GM12878 (cell line): ENCODE data around the gene BCKDK. TPM values are rescaled to one million over a fixed set of nuclear protein-coding genes. Genes with fewer than 3 reads are reported as not detected.

Experiments
- BHLHE40 ChIP-seq, 2 experiments: fragments of 450-650 bp in 1 of 2; IDR thresholded peaks; 2 replicates each; pipeline ENCODE4 v1.6.1; 2011 to 2017; ENCODE audit warnings: low read depth in 2 of 2, borderline replicate concordance in 1 of 2, improper control_type of control experiment in 1 of 2, low read length in 1 of 2, mild to moderate bottlenecking in 1 of 2
- CHD2 ChIP-seq: IDR thresholded peaks from 2 replicates; pipeline ENCODE4 v1.6.1; 2011; ENCODE audit warnings: low read depth, low read length, improper control_type of control experiment, borderline replicate concordance
- CHD4 ChIP-seq: fragments of 200-600 bp; sonication (generic); IDR thresholded peaks from 2 replicates; pipeline ENCODE4 v1.6.1; 2016; ENCODE audit warnings: mild to moderate bottlenecking
- CREM ChIP-seq: IDR thresholded peaks from 2 replicates; pipeline ENCODE4 v1.6.1; 2014; ENCODE audit warnings: antibody characterized with exemption, low read depth
- E2F4 ChIP-seq: IDR thresholded peaks from 2 replicates; pipeline ENCODE4 v1.6.1; 2012; ENCODE audit warnings: low read depth, low read length, improper control_type of control experiment
- EGR1 ChIP-seq, 2 experiments: IDR thresholded peaks; 1 replicate in 1 of 2; 2 replicates in 1 of 2; pipeline ENCODE4 v1.6.1; 2011 to 2012; ENCODE audit warnings: low read depth in 2 of 2, low read length in 2 of 2, borderline replicate concordance in 1 of 2, mild to moderate bottlenecking in 1 of 2, moderate library complexity in 1 of 2
- ESRRA ChIP-seq: IDR thresholded peaks from 2 replicates; pipeline ENCODE4 v1.6.1; 2012; ENCODE audit warnings: mild to moderate bottlenecking, low read length, improper control_type of control experiment
- FOXK2 ChIP-seq: fragments of 450-650 bp; IDR thresholded peaks from 2 replicates; pipeline ENCODE4 v1.6.1; 2017; ENCODE audit warnings: mild to moderate bottlenecking, moderate library complexity
- GABPA ChIP-seq: IDR thresholded peaks from 2 replicates; pipeline ENCODE4 v1.6.1; 2014; ENCODE audit warnings: antibody characterized with exemption, low read depth, mild to moderate bottlenecking, inconsistent platforms
- IKZF1 ChIP-seq: fragments of 450-650 bp; conservative IDR thresholded peaks from 2 replicates; pipeline ENCODE4 v1.6.1; 2017; ENCODE audit warnings: antibody characterized with exemption, mild to moderate bottlenecking
- LARP7 ChIP-seq: fragments of 450-650 bp; IDR thresholded peaks from 2 replicates; pipeline ENCODE4 v1.6.1; 2017; ENCODE audit warnings: mild to moderate bottlenecking
- NBN ChIP-seq: fragments of 450-650 bp; IDR thresholded peaks from 2 replicates; pipeline ENCODE4 v1.6.1; 2016
- NR2F1 ChIP-seq: fragments of 450-650 bp; conservative IDR thresholded peaks from 2 replicates; pipeline ENCODE4 v1.6.1; 2017; ENCODE audit warnings: mild to moderate bottlenecking
- NRF1 ChIP-seq: conservative IDR thresholded peaks from 2 replicates; pipeline ENCODE4 v1.6.1; 2011; ENCODE audit warnings: mild to moderate bottlenecking, low read depth, low read length, improper control_type of control experiment
- PBX3 ChIP-seq: IDR thresholded peaks from 2 replicates; pipeline ENCODE4 v1.6.1; 2011; ENCODE audit warnings: mild to moderate bottlenecking, low read depth, low read length, moderate library complexity; ENCODE audit not compliant: insufficient replicate concordance
- POU2F2 ChIP-seq: IDR thresholded peaks from 3 replicates; pipeline ENCODE4 v1.6.1; 2011; ENCODE audit warnings: low read depth, mild to moderate bottlenecking, low read length, borderline replicate concordance
- SP1 ChIP-seq: IDR thresholded peaks from one replicate; pipeline ENCODE4 v1.6.1; 2011; ENCODE audit warnings: low read depth, low read length
- SRF ChIP-seq, 2 experiments: IDR thresholded peaks; 2 replicates each; pipeline ENCODE4 v1.6.1; 2011; ENCODE audit warnings: low read depth in 2 of 2, low read length in 2 of 2, mild to moderate bottlenecking in 1 of 2, moderate library complexity in 1 of 2
- TAF1 ChIP-seq: IDR thresholded peaks from 2 replicates; pipeline ENCODE4 v1.6.1; 2011; ENCODE audit warnings: mild to moderate bottlenecking, low read depth, low read length, borderline replicate concordance
- polyA plus RNA-seq, 11 experiments: library from polyadenylated mRNA; depleted of rRNA in 4 of 11; unstranded in 6 of 11; stranded (reverse) in 5 of 11; fragments of >200 nt; fragmentation: Nextera tagmentation in 4 of 11; fragmentation: Illumina TruSeq in 1 of 11; extraction: Ambion mirVana in 4 of 11; extraction: Trizol in 1 of 11; gene quantifications; 1 replicate in 1 of 11; 2 replicates in 10 of 11; pipeline versions ENCODE4 v1.2.1 to v1.2.3, GENCODE V29; 2011 to 2016; ENCODE audit warnings: inconsistent platforms in 2 of 11, missing spikeins in 2 of 11, low read depth in 1 of 11
- total RNA-seq, 4 experiments: library from RNA; depleted of rRNA in 3 of 4; stranded (reverse); fragments of >200 nt in 3 of 4; fragmentation: Illumina TruSeq in 1 of 4; extraction: Trizol in 1 of 4; gene quantifications; 2 replicates each; pipeline versions ENCODE4 v1.2.1 to v1.2.3, GENCODE V29; 2013 to 2021

BCKDK gene
- total and polyA plus RNA-seq, 10 of the 15 experiments (the other 5 are each of a cell fraction or from before 2014, with no cell fraction given) = 0.68 to 56.6 (median 32.8) TPM

GRCh38 chr16:31108035-31108793 lies at the start of gene BCKDK (continued):
- peak; percentile 94 for TF ChIP-seq IKZF1
- TF ChIP-seq CREM = peak; percentile 89
- TF ChIP-seq FOXK2 = peak; percentile 79
- peak in 1 of 2 experiments; percentile 43; a peak in 1 of 4 replicates for TF ChIP-seq SRF (IDR thresholded peaks at IDR 0.05; ENCODE audit: low read depth in 2 of 2, low read length in 2 of 2)
- peak; percentile 61; the same call in 1 of the 2 replicates for TF ChIP-seq CHD2
- peak; percentile 49 for TF ChIP-seq SP1
- no peak for TF ChIP-seq CHD4
- TF ChIP-seq NRF1 = peak; percentile 43
- peak; percentile 13 for TF ChIP-seq PBX3
- TF ChIP-seq GABPA = no peak
- TF ChIP-seq EGR1 (IDR thresholded peaks at IDR 0.05; ENCODE audit: borderline replicate concordance in 1 of 2, low read depth in 2 of 2, low read length in 2 of 2) = peak; percentile 94 to 99
- TF ChIP-seq ESRRA = no peak
- TF ChIP-seq NBN = peak; percentile 40; the same call in 1 of the 2 replicates
- peak; percentile 64; the same call in 1 of the 2 replicates for TF ChIP-seq NR2F1
- peak; percentile 53 to 84; a peak in 3 of 4 replicates for TF ChIP-seq BHLHE40 (IDR thresholded peaks at IDR 0.05; ENCODE audit: borderline replicate concordance in 1 of 2, low read depth in 2 of 2, low read length in 1 of 2)
- TF ChIP-seq TAF1 = 0 out of 2 replicates have a peak, but pooled peaks have one; percentile 29
- TF ChIP-seq LARP7 = peak; percentile 91
- TF ChIP-seq E2F4 = peak; percentile 44; the same call in 1 of the 2 replicates
- TF ChIP-seq POU2F2 = no peak
